GM18505 (cell line): ENCODE results near the gene MZT2B.
"Not testable (repeated sequence)": the region's sequence is repeated elsewhere in the genome, so short reads cannot be mapped to it uniquely, and the experiment has no call there.

Experiments used
- ATAC-seq: cut with Tn5 transposase; IDR thresholded peaks from one replicate; pipeline ENCODE4 v1.9.1; 2021; ENCODE audit not compliant: unreplicated experiment
- POLR2A ChIP-seq: IDR thresholded peaks from 4 replicates; pipeline ENCODE4 v1.6.1; 2011; ENCODE audit warnings: borderline replicate concordance; ENCODE audit not compliant: insufficient read depth, insufficient read length; ENCODE audit errors: extremely low read depth

MZT2B gene

DNA sequence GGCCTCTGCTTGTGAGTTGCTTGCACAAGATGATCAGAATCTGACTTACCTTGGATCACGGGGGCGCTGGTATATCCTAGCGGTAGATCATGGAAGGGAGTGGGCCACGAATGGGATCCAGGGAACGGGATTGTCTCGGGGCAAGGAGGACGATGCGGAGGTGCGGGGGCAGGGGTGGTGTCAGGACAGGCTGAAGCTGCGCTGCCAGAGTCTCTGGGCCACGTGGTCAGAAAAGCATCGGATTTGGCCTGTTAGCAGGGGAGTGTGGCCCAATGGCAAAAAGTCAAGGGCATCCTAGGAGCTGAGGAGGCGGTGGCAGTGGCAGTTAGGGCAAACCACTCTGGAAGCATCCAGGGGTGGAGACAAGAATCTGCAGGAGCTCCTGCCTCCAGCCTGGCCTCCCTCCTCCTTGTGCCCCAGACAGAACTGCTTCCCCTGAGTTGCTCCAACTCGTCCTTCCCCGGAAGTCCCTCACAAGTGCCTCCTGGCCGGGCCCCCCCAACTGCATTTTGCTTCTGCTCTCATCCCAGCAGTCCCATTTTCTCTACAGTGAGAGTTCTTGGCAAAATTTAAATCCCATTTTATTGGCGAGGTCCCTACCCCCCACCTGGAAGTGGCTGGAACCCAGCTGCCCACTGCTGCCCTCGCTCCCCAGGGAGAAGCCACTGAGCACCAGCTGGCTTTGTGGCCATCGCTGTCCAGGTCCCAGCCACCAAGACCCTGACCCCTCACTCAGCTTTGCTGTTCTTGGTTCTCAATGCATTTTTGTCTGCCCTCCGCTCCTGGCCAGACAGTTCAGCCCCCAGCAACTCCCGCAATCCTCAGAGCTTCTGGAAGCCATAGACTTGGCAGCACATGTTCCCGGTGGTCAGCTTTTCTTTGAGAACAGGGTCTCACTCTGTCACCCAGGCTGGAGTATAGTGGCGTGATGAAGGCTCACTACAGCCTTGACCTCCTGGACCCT, 31.6 kb upstream of the MZT2B start:
- ATAC-seq = no peak
- TF ChIP-seq POLR2A = no peak

DNA sequence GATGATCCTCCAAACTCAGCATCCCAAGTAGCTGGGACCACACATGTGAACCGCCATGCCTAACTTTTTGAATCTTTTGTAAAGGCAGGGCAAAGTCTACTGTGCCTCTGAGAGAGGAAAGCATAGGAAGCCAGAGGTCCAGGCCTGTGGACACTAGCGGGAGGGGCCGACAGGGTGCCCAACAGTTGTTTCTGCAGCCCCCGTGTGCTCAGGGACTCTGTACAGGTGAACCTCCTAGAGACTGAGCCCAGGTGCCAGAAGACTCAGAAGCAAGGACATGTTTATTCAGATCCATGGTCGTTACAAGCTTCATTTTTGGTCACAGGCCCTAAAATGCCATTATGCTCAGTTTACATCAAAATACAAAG, 30.9 kb upstream of the MZT2B start:
- ATAC-seq = not testable (repeated sequence)

DNA sequence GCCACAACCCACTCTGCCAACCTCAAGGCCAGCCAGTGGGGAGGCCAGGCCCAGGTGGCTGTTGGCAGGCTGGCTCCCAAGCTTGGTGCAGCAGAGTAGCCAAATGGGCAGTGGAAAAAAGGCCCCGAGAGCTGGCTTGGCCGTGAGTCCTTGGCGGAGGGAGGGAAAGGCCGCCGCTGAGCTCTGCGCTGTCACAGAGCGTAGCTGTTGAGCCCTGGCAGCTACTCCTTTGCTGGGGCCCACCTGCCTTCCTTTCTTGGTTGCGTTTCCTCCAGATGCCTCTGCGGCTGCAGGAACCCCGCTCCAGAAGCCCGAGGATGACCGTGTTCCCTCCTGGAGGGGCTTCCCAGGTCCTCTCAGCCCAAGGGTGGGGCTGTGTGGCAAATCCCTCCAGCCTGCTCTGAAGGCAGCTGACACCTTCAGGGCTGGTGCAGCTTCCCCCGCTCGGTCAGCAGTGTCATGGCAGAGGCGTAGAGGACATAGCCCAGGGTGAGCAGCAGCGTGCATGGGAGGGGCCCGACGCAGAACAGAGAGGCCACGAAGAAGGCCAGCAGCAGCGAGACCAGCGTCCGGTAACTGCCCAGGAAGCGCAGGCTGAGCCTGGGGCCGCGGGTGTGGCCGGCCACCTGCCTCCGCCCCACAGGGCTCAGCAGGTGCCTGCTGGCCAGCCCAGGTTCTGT, 29.8 kb upstream of the MZT2B start:
- ATAC-seq = not testable (repeated sequence)

GRCh38 chr2:130152816-130153595, 29.1 kb upstream of the MZT2B start:
- ATAC-seq = no peak
- no peak for TF ChIP-seq POLR2A

- not testable (repeated sequence) for ATAC-seq
Observed at GRCh38 chr2:130153721-130154422, 28.2 kb upstream of the MZT2B start.

DNA sequence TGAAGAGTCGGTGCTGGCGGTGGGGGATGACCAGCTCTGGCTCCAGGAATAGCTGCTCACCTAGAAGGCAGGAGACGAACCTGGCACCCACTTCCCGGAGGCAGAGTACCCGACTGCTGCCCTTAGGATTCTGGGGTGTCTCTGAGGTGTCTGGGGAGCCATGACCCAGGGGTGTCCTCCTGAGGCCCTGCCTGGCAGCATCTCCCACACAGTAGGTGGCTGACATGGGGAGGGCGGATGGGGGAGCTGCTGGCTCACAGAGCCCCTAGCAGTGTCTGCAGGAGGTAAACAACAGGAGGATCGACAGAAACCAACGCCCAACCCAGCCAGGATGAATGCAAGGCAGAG, 27.7 kb upstream of the MZT2B start:
- not testable (repeated sequence) for ATAC-seq

GRCh38 chr2:130154773-130155765, 27.0 kb upstream of the MZT2B start:
- no peak for ATAC-seq
- TF ChIP-seq POLR2A = no peak

DNA sequence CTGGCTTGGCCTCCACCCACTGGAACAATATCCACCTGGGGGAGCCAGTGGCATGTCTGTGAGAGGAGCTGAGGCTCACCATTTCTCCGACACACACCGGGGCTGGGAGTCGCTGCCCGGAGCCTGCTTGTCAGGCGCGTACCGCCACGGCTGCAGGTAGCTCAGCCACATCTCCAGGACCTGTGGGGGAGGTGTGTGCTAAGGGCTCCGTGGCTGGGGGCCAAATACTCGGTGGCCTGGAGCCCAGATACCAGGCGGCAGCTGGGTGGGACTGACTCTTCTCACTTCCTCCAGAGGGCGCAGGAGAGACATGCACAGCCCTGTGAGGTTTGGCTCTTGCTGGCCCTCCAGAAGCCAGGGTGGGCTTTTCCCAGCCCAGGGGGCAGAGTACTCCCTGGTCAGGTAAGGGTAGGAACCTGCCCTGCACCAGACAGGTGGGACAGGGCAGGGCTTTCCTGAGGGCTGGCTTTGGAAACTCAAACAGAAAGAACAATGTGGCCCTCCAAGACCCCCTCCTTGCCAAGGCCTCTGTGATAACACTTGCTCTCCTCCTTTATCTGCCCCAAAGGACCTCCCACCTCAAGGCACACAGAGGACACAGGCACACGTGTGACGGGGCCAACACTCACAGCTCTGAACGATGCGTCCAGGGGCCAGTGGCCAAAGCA, 26.0 kb upstream of the MZT2B start:
- not testable (repeated sequence) for ATAC-seq

DNA sequence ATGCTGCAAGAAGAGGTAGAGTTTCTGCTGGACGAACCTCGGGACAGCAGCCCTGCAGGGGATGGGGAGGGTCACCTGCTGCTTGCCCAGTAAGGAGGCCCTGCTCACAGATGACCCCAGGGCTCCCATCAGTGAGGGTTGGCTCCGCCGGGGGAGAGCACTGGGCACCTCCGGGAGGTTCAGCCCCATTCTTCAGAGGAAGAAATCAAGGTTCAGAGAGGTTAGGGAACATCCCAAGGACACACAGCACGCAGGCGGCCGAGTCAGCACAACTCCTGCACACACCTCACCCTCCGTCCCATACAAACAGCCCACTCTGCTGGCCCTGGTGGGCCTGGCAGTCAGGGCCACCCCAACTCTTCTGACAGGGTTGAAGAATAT, 25.4 kb upstream of the MZT2B start:
- TF ChIP-seq POLR2A = no peak
- ATAC-seq = no peak

GRCh38 chr2:130157354-130157753, 24.7 kb upstream of the MZT2B start:
- ATAC-seq = peak; percentile 41

DNA sequence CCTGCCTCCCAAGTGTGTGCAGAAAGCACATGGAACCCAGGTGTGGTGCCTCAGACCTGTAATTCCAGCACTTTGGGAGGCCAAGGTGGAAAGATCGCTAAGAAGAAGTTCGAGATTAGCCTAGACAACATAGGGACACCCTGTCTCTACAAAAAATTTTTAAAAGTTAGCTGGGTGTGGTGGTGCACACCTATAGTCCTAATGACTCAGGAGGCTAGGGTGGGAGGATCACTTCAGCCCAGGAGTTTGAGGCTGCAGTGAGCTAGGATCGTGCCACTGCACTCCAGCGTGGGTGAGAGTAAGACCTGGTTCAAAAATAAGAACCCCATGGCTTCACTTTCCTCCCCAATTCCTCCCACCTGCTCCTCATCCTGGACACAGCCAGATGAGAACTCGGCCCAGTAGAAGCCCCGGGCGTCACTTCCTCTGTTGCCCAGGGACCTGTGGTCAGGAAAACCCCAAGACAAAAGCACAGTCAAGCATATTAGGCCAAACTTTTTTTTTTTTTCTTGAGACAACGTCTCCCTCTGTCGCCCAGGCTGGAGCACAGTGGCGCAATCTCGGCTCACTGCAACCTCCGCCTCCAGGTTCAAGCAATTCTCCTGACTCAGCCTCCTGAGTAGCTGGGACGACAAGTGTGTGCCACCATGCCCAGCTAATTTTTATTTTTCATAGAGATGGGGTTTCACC, 24.1 kb upstream of the MZT2B start:
- ATAC-seq = peak; percentile 70

GRCh38 chr2:130158631-130159030, 23.4 kb upstream of the MZT2B start:
- TF ChIP-seq POLR2A = no peak
- ATAC-seq = no peak

DNA sequence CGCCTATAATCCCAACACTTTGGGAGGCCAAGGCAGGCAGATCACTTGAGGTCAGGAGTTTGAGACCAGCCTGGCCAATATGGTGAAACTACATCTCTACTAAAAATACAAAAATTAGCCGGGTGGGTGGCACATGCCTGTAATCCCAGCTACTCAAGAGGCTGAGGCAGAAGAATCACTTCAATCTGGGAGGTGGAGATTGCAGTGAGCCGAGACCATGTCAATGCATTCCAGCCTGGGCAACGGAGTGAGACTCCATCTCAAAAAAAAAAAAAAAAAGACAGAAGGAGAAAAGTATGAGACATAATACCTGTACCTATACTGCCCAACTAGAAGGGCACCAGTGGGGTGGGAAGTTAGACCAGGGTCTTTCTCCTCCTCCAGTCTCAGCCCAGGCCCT, 22.7 kb upstream of the MZT2B start:
- ATAC-seq = not testable (repeated sequence)
